ENCODE results near the gene RSPH1. TPM values are rescaled to one million over a fixed set of nuclear protein-coding genes. Genes with fewer than 3 reads are reported as not detected.

Gene RSPH1
- total RNA-seq, 1 experiment from 2014 or later: 0.51 TPM

DNA sequence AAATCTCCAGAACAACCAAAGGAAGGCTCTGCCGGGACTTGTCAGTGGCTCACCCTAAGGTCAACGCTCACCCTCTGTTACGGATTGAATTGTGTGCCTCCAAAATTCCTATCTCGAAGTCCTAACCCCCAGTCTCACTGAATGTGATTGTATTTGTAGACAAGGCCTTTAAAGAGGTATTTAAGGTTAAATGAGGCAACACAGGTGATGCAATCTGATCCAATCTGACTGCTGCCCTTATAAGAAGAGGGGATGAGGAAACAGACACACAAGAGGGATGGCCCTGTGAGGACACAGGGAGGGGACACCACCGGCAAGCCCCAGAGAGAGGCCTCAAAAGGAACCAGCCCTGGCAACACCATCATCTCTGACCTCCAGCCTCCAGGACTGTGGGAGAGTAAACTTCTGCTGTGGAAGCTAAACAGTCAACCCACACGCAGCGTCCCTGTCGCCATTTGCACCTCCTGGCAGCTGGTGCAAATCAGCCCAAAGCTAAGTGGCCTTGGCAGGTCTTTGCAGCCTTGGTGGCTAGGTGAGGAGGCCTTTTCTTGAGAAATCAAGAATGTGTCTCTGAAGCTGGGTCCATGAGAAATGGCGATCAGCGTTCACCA, 68.1 kb downstream of the RSPH1 start:
- ChIA-PET POLR2A (no interaction called here), CTCF (interaction anchor here (0.5 kb wide), 1 partner anchor 298 kb away, joined by 4 read pairs; no protein-coding TSS in a partner anchor)
- intact Hi-C loops (cut with micrococcal nuclease): no loop called here
- Mint-ChIP-seq H3K4me1 (ENCODE audit: insufficient read depth, unreplicated experiment) (no peaks in the 10 kb centered on the region), H3K27me3 (ENCODE audit: insufficient read depth, unreplicated experiment) (peaks cover 69% of the 10 kb centered on the region), H3K27ac (ENCODE audit: low read depth, unreplicated experiment) (no peak overlapping the region), H3K9me3 (ENCODE audit: unreplicated experiment) (no peaks in the 10 kb centered on the region), H3K4me3 (ENCODE audit: unreplicated experiment) (no peak overlapping the region), H3K36me3 (ENCODE audit: insufficient read depth, unreplicated experiment) (no peaks in the 10 kb centered on the region)
- no peak for DNase-seq (ENCODE audit: unreplicated experiment)
- TF ChIP-seq, protein P1, sequence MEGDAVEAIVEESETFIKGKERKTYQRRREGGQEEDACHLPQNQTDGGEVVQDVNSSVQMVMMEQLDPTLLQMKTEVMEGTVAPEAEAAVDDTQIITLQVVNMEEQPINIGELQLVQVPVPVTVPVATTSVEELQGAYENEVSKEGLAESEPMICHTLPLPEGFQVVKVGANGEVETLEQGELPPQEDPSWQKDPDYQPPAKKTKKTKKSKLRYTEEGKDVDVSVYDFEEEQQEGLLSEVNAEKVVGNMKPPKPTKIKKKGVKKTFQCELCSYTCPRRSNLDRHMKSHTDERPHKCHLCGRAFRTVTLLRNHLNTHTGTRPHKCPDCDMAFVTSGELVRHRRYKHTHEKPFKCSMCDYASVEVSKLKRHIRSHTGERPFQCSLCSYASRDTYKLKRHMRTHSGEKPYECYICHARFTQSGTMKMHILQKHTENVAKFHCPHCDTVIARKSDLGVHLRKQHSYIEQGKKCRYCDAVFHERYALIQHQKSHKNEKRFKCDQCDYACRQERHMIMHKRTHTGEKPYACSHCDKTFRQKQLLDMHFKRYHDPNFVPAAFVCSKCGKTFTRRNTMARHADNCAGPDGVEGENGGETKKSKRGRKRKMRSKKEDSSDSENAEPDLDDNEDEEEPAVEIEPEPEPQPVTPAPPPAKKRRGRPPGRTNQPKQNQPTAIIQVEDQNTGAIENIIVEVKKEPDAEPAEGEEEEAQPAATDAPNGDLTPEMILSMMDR (IDR thresholded peaks at IDR 0.05; ENCODE audit: unreplicated experiment): no peak
- BruUV-seq (replicated peaks): no TSS peak

DNA sequence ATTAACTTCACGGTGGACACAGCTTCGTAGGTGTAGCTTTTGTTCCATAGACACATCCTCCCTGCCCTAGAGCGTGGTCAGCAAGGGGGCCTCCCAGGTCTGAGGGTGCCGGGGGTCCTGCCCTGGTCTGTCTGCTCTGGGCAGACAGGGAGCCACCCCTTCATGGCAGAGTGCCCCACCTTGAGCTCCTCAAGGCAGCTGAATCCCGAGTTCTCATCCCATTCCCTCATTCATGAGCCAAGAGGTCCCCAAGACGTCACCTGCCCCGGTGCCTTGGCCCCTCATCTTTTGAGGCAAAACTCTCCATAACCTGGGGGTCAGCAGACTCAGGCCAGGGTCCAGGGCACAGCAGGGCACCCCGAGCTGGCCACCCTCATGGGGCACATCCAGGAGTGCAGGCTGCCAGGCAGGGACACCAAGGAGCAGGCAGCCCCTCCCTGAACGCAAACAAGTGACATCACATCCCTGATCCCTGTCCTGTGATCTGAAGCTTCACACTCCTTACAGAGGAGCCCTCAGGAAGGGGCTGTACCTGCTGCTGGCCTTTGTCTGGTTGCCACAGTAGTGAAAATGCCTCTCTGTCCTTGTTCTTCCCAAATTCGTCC, 69.0 kb downstream of the RSPH1 start:
- Mint-ChIP-seq H3K27me3 (ENCODE audit: insufficient read depth, unreplicated experiment) (peaks cover 69% of the 10 kb centered on the region), H3K4me3 (ENCODE audit: unreplicated experiment) (no peak overlapping the region), H3K36me3 (ENCODE audit: insufficient read depth, unreplicated experiment) (no peaks in the 10 kb centered on the region), H3K9me3 (ENCODE audit: unreplicated experiment) (no peaks in the 10 kb centered on the region), H3K4me1 (ENCODE audit: insufficient read depth, unreplicated experiment) (no peaks in the 10 kb centered on the region), H3K27ac (ENCODE audit: low read depth, unreplicated experiment) (no peak overlapping the region)
- intact Hi-C loops (cut with micrococcal nuclease): no loop called here
- CTCF ChIA-PET: no interaction called here
- BruUV-seq (replicated peaks): no TSS peak
- POLR2A ChIA-PET: interaction anchor here (0.7 kb wide), 1 partner anchor 36 kb away, joined by 3 read pairs; no protein-coding TSS in a partner anchor
- TF ChIP-seq, protein P1 (IDR thresholded peaks at IDR 0.05; ENCODE audit: unreplicated experiment): no peak
- no peak for DNase-seq (ENCODE audit: unreplicated experiment)

DNA sequence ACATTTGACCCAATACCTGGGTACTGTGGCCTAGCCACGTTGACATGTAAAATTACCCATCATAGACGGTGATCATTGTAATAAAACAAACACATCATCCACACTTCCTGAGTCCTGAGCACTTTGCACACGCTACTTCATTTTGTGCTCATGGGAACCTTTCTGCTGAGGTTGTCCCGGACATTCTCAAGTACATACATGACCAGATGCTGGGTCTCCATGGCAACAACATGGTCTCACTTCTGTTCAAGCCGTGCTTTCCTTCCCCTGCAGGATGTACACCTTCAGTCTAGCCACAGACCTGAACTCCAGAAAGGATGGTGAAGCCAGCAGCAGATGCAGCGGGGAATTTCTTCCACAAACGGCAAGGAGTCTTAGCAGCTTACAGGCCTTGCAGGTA, 69.6 kb downstream of the RSPH1 start:
- intact Hi-C loops (cut with micrococcal nuclease): no loop called here
- Mint-ChIP-seq H3K27me3 (ENCODE audit: insufficient read depth, unreplicated experiment) (peaks cover 69% of the 10 kb centered on the region), H3K36me3 (ENCODE audit: insufficient read depth, unreplicated experiment) (no peaks in the 10 kb centered on the region), H3K9me3 (ENCODE audit: unreplicated experiment) (no peaks in the 10 kb centered on the region), H3K27ac (ENCODE audit: low read depth, unreplicated experiment) (no peak overlapping the region), H3K4me1 (ENCODE audit: insufficient read depth, unreplicated experiment) (no peaks in the 10 kb centered on the region), H3K4me3 (ENCODE audit: unreplicated experiment) (no peak overlapping the region)
- ChIA-PET POLR2A (interaction anchor here (0.7 kb wide), 1 partner anchor 36 kb away, joined by 3 read pairs; no protein-coding TSS in a partner anchor), CTCF (interaction anchor here (0.6 kb wide), 1 partner anchor 116 kb away, joined by 3 read pairs; no protein-coding TSS in a partner anchor)
- no TSS peak for BruUV-seq (replicated peaks)
- no peak for DNase-seq (ENCODE audit: unreplicated experiment)
- TF ChIP-seq, protein P1 (IDR thresholded peaks at IDR 0.05; ENCODE audit: unreplicated experiment): no peak

DNA sequence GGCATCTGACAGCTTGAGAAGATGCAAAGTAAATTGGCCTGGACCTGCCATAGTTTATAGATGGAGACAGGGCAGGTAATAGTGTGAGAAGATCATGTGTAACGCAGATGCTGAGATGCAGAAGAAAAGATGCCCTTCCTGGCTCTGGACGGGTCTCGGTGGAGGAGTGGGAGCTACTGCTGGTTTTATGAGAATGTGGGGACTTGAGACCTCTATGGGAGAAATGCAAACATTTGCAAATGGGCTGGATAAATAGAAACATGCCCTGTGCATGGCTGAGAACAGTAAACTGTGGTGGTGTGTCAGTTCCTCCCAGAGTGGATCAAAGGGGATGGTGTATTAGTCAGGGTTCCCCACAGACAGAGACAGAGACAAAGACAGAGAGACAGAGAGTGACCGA, 70.4 kb downstream of the RSPH1 start:
- no peaks in the 10 kb centered on the region for H3K36me3 Mint-ChIP-seq (ENCODE audit: insufficient read depth, unreplicated experiment)
- H3K4me3 Mint-ChIP-seq (ENCODE audit: unreplicated experiment): no peak overlapping the region
- H3K27me3 Mint-ChIP-seq (ENCODE audit: insufficient read depth, unreplicated experiment): peaks cover 77% of the 10 kb centered on the region
- CTCF ChIA-PET: no interaction called here
- H3K27ac Mint-ChIP-seq (ENCODE audit: low read depth, unreplicated experiment): no peak overlapping the region
- intact Hi-C loops (cut with micrococcal nuclease): no loop called here
- POLR2A ChIA-PET: no interaction called here
- BruUV-seq (replicated peaks): no TSS peak
- H3K4me1 Mint-ChIP-seq (ENCODE audit: insufficient read depth, unreplicated experiment): no peaks in the 10 kb centered on the region
- no peaks in the 10 kb centered on the region for H3K9me3 Mint-ChIP-seq (ENCODE audit: unreplicated experiment)
- no peak for DNase-seq (ENCODE audit: unreplicated experiment)
- TF ChIP-seq, protein P1 (IDR thresholded peaks at IDR 0.05; ENCODE audit: unreplicated experiment): no peak
